GM12878 (cell line): ENCODE measurements around the gene BLCAP. TPM values are rescaled to one million over a fixed set of nuclear protein-coding genes. Genes with fewer than 3 reads are reported as not detected.

ENCODE experiments used
- BCLAF1 ChIP-seq: fragments of 450-650 bp; IDR thresholded peaks from 2 replicates; pipeline ENCODE4 v1.6.1; 2017; ENCODE audit warnings: antibody characterized with exemption, mild to moderate bottlenecking, moderate library complexity
- E4F1 ChIP-seq: fragments of 450-650 bp; IDR thresholded peaks from 2 replicates; pipeline ENCODE4 v1.6.1; 2018; ENCODE audit warnings: borderline replicate concordance, mild to moderate bottlenecking; ENCODE audit not compliant: partially characterized antibody
- EED ChIP-seq: sonication (generic); IDR thresholded peaks from 2 replicates; pipeline ENCODE4 v1.6.1; 2016; ENCODE audit warnings: antibody characterized with exemption, low read depth
- SUZ12 ChIP-seq: fragments of 200-600 bp; sonication (generic); IDR thresholded peaks from one replicate; pipeline ENCODE4 v1.6.1; 2018; ENCODE audit warnings: antibody characterized with exemption, mild to moderate bottlenecking; ENCODE audit not compliant: unreplicated experiment
- TBL1XR1 ChIP-seq: IDR thresholded peaks from 2 replicates; pipeline ENCODE4 v1.6.1; 2012; ENCODE audit warnings: low read depth, low read length, improper control_type of control experiment
- ZNF592 ChIP-seq: fragments of 450-650 bp; IDR thresholded peaks from 2 replicates; pipeline ENCODE4 v1.6.1; 2017; ENCODE audit warnings: mild to moderate bottlenecking, moderate library complexity
- polyA plus RNA-seq, 11 experiments: library from polyadenylated mRNA; depleted of rRNA in 4 of 11; unstranded in 6 of 11; stranded (reverse) in 5 of 11; fragments of >200 nt; fragmentation: Nextera tagmentation in 4 of 11; fragmentation: Illumina TruSeq in 1 of 11; extraction: Ambion mirVana in 4 of 11; extraction: Trizol in 1 of 11; gene quantifications; 1 replicate in 1 of 11; 2 replicates in 10 of 11; pipeline versions ENCODE4 v1.2.1 to v1.2.3, GENCODE V29; 2011 to 2016; ENCODE audit warnings: inconsistent platforms in 2 of 11, missing spikeins in 2 of 11, low read depth in 1 of 11
- total RNA-seq, 4 experiments: library from RNA; depleted of rRNA in 3 of 4; stranded (reverse); fragments of >200 nt in 3 of 4; fragmentation: Illumina TruSeq in 1 of 4; extraction: Trizol in 1 of 4; gene quantifications; 2 replicates each; pipeline versions ENCODE4 v1.2.1 to v1.2.3, GENCODE V29; 2013 to 2021

Gene BLCAP
- total and polyA plus RNA-seq, 10 of the 15 experiments (the other 5 are each of a cell fraction or from before 2014, with no cell fraction given), result 24.6 to 62.3 (median 47.3) TPM

- TF ChIP-seq SUZ12, result no peak
- no peak for TF ChIP-seq TBL1XR1
- TF ChIP-seq EED, result no peak
- TF ChIP-seq E4F1, result no peak
- TF ChIP-seq BCLAF1, result no peak
- no peak for TF ChIP-seq ZNF592
Observed at GRCh38 chr20:37537505-37537904, 9.8 kb upstream of the BLCAP start (continued).
